K562 (cell line): ENCODE measurements around the gene LRRC70. TPM values are rescaled to one million over a fixed set of nuclear protein-coding genes. Genes with fewer than 3 reads are reported as not detected.

Experiments
- ATAC-seq: fragments of 200-7000 bp; cut with Tn5 transposase; 3 replicates; pipeline ENCODE4 v1.9.1; 2020; ENCODE audit warnings: moderate library complexity
- BruUV-seq: library from RNA; stranded (reverse); fragments of 400-500 nt; replicated peaks from 2 replicates; lab custom pipeline; 2021; lab: Mats Ljungman, UMichigan
- CTCF ChIA-PET: fragments of 300-600 bp; formaldehyde crosslinking; extraction: SDS; loops from one replicate; lab custom pipeline; 2021; ENCODE audit warnings: low intra/inter-chr PET ratio; lab: Yijun Ruan, JAX
- POLR2A ChIA-PET: fragments of 300-600, 350-650 bp; sonication (Branson Sonifier 250); formaldehyde crosslinking; extraction: SDS; loops from one replicate; lab custom pipeline; 2021; ENCODE audit warnings: antibody characterized with exemption, inconsistent platforms; lab: Yijun Ruan, JAX
- DNase-seq, 4 experiments: peaks; one replicate each; pipeline versions ENCODE4 v3.0.0 to v3.0.0-alpha.2; 2011 to 2018; ENCODE audit warnings: low spot score in 3 of 4, mixed read lengths in 3 of 4; ENCODE audit errors: extremely low read depth in 1 of 4
- FAIRE-seq: peaks from 2 replicates; lab custom pipeline; 2011; peaks lifted over from hg19 to GRCh38; lab: Jason Lieb, UNC
- H2AFZ ChIP-seq: 2 replicates; pipeline ENCODE4 v1.6.0; 2011; ENCODE audit warnings: low read depth, low read length, control low read depth, inconsistent platforms
- H3K27ac ChIP-seq: fragments of 200-600 bp; 3 replicates; pipeline ENCODE4 v1.8.0; 2011; ENCODE audit warnings: low read depth, mild to moderate bottlenecking, control low read depth, inconsistent platforms, low read length, moderate library complexity, mixed read lengths; ENCODE audit errors: extremely low read depth
- H3K27me3 ChIP-seq, 2 experiments: fragments of 300-600 bp in 1 of 2; 2 replicates in 1 of 2; 3 replicates in 1 of 2; pipeline versions ENCODE4 v1.6.0 to v1.8.0; 2011; ENCODE audit warnings: inconsistent platforms in 2 of 2, low read length in 2 of 2, mild to moderate bottlenecking in 1 of 2, mixed read lengths in 1 of 2, moderate library complexity in 1 of 2; ENCODE audit not compliant: control insufficient read depth in 2 of 2, insufficient read depth in 2 of 2
- H3K36me3 ChIP-seq: fragments of 300-600 bp; 3 replicates; pipeline ENCODE4 v1.8.0; 2011; ENCODE audit warnings: mild to moderate bottlenecking, low read length, inconsistent platforms; ENCODE audit not compliant: control insufficient read depth, insufficient read depth
- H3K4me1 ChIP-seq, 2 experiments: fragments of 200-600 bp in 1 of 2; replicated peaks in 1 of 2; 2 replicates in 1 of 2; 3 replicates in 1 of 2; pipeline versions ENCODE4 v1.5.1 to v1.8.0; 2011; ENCODE audit warnings: inconsistent platforms in 2 of 2, low read length in 2 of 2, mild to moderate bottlenecking in 1 of 2, mixed read lengths in 1 of 2, moderate library complexity in 1 of 2; ENCODE audit not compliant: control insufficient read depth in 2 of 2, insufficient read depth in 2 of 2
- H3K4me2 ChIP-seq: 2 replicates; pipeline ENCODE4 v1.6.1; 2011; ENCODE audit warnings: low read length, control low read depth, inconsistent platforms, mixed read lengths; ENCODE audit not compliant: insufficient read depth
- H3K4me3 ChIP-seq: fragments of 200-600 bp; sonication (generic), shearing (Covaris generic); 2 replicates; pipeline ENCODE4 v1.5.1; 2016; ENCODE audit warnings: control low read depth, inconsistent platforms
- H3K79me2 ChIP-seq: fragments of 200-600 bp; 3 replicates; pipeline ENCODE4 v1.8.0; 2011; ENCODE audit warnings: low read length, inconsistent platforms; ENCODE audit not compliant: control insufficient read depth, insufficient read depth
- H3K9ac ChIP-seq, 2 experiments: 2 replicates each; pipeline versions ENCODE4 v1.6.0 to v1.6.1; 2011; ENCODE audit warnings: low read depth in 2 of 2, low read length in 2 of 2, control low read depth in 1 of 2, inconsistent platforms in 1 of 2, mild to moderate bottlenecking in 1 of 2, mixed read lengths in 1 of 2; ENCODE audit not compliant: insufficient read depth in 1 of 2
- H3K9me1 ChIP-seq: one replicate; pipeline ENCODE4 v1.6.0; 2011; ENCODE audit warnings: inconsistent platforms, mild to moderate bottlenecking, low read length, moderate library complexity; ENCODE audit not compliant: control insufficient read depth, insufficient read depth
- H3K9me3 ChIP-seq: replicated peaks from 2 replicates; pipeline ENCODE4 v1.5.1; 2011; ENCODE audit warnings: low read depth, low read length, inconsistent platforms; ENCODE audit not compliant: control insufficient read depth, insufficient read depth
- H4K20me1 ChIP-seq: replicated peaks from 2 replicates; pipeline ENCODE4 v1.6.1; 2011; ENCODE audit warnings: low read length, inconsistent platforms, mixed read lengths; ENCODE audit not compliant: control insufficient read depth, insufficient read depth
- HCFC1 ChIP-seq: IDR thresholded peaks from 2 replicates; pipeline ENCODE4 v1.6.1; 2012; ENCODE audit warnings: low read depth, low read length, improper control_type of control experiment
- MEIS2 ChIP-seq: fragments of 450-650 bp; IDR thresholded peaks from 2 replicates; pipeline ENCODE4 v1.6.1; 2014; ENCODE audit warnings: mild to moderate bottlenecking; ENCODE audit not compliant: partially characterized antibody
- NCOA6 ChIP-seq: fragments of 450-650 bp; IDR thresholded peaks from 2 replicates; pipeline ENCODE4 v1.6.1; 2017; ENCODE audit warnings: mild to moderate bottlenecking
- NRF1 ChIP-seq, 2 experiments: fragments of 450-650 bp; IDR thresholded peaks in 1 of 2; conservative IDR thresholded peaks in 1 of 2; 2 replicates each; pipeline ENCODE4 v1.6.1; 2014; ENCODE audit warnings: mild to moderate bottlenecking in 2 of 2
- RNF2 ChIP-seq: sonication (generic); IDR thresholded peaks from 2 replicates; pipeline ENCODE4 v1.6.1; 2016
- TAF15 ChIP-seq: fragments of 200-400 bp; formaldehyde crosslinking; IDR thresholded peaks from 2 replicates; pipeline ENCODE4 v1.6.1; 2017; ENCODE audit warnings: mild to moderate bottlenecking, low read depth, low read length, moderate library complexity
- WGBS: fragments of 100-300 bp; shearing (Covaris generic); methylation state at CpG from one replicate; pipeline ENCODE4 v1.1.6; 2016; ENCODE audit warnings: low coverage, mixed read lengths; ENCODE audit not compliant: insufficient coverage; ENCODE audit errors: missing lambda C conversion rate; 5-methylcytosine and 5-hydroxymethylcytosine counted together
- in situ Hi-C: fragments of 300-500 bp; cut with MboI; formaldehyde crosslinking; loops from 4 replicates; pipeline ENCODE4 v1.15.0; 2018; ENCODE audit warnings: inconsistent platforms, mixed read lengths
- intact Hi-C: fragments of 100-400 bp; cut with micrococcal nuclease; formaldehyde crosslinking; loops from 2 replicates; pipeline ENCODE4 v1.14.2; 2022
- polyA plus RNA-seq, 8 experiments: library from polyadenylated mRNA; depleted of rRNA in 4 of 8; stranded (reverse) in 5 of 8; unstranded in 3 of 8; fragments of >200 nt; fragmentation: Nextera tagmentation in 2 of 8; fragmentation: Illumina TruSeq in 1 of 8; extraction: Ambion mirVana in 2 of 8; extraction: Trizol in 1 of 8; gene quantifications; 2 replicates each; pipeline versions ENCODE4 v1.2.1 to v1.2.3, GENCODE V29; 2011 to 2014; ENCODE audit warnings: inconsistent platforms in 1 of 8, missing spikeins in 1 of 8
- total RNA-seq, 7 experiments: library from RNA; depleted of rRNA in 6 of 7; stranded (reverse); fragments of >200 nt in 6 of 7; fragmentation: Illumina TruSeq in 2 of 7; extraction: Trizol in 2 of 7; gene quantifications; 2 replicates each; pipeline versions ENCODE4 v1.2.1 to v1.2.3, GENCODE V29; 2011 to 2021; ENCODE audit warnings: low replicate concordance in 1 of 7
- TF ChIP-seq, protein P1 (sequence below): fragments of 250-450 bp; sonication (Bioruptor Pico); IDR thresholded peaks from 2 replicates; pipeline ENCODE4 v1.8.0; 2022; ENCODE audit warnings: moderate library complexity, mild to moderate bottlenecking, inconsistent platforms
- TF ChIP-seq, protein P2 (sequence below): IDR thresholded peaks from 2 replicates; pipeline ENCODE4 v1.6.1; 2011; ENCODE audit not compliant: insufficient read length; ENCODE audit errors: extremely low read depth
- TF ChIP-seq, protein P3 (sequence below): fragments of 250-450 bp; sonication (Bioruptor Pico); IDR thresholded peaks from 2 replicates; pipeline ENCODE4 v1.5.0; 2020; ENCODE audit warnings: mild to moderate bottlenecking, borderline replicate concordance

Gene LRRC70
- total and polyA plus RNA-seq, 9 of the 15 experiments (the other 6 are each of a cell fraction or from before 2014, with no cell fraction given) = 0.21 to 2.1 (median 0.73) TPM

GRCh38 chr5:62581836-62582597 lies 3.4 kb downstream of the LRRC70 start:
- 79% methylated on average over 8 of the region's 8 CpGs for WGBS
- in situ Hi-C loops (no loop called here), intact Hi-C loops (no loop called here)
- Histone ChIP-seq H3K27ac (no peak overlapping the region), H3K4me2 (no peak overlapping the region), H3K79me2 (no peaks in the 10 kb centered on the region; the same call in 2 of the 3 replicates), H3K36me3 (peaks cover 15% of the 10 kb centered on the region; the same call in 2 of the 3 replicates), H3K27me3 (no peaks in the 10 kb centered on the region), H3K4me1 (peaks cover 3 to 14% of the 10 kb centered on the region in 2 experiments; a peak in 3 of 5 replicates), H3K9ac (no peak overlapping the region), H3K9me1 (no peaks in the 10 kb centered on the region), H3K4me3 (no peak overlapping the region), H4K20me1 (no peaks in the 10 kb centered on the region), H3K9me3 (no peaks in the 10 kb centered on the region), H2AFZ (no peak overlapping the region)
- no peak for FAIRE-seq
- no peak for ATAC-seq
- POLR2A ChIA-PET = no interaction called here
- CTCF ChIA-PET = no interaction called here
- TF ChIP-seq NRF1 (conservative IDR thresholded peaks at IDR 0.05 in 1 of 2, IDR thresholded peaks at IDR 0.05 in 1 of 2) = no peak
- TF ChIP-seq TAF15 = no peak
- TF ChIP-seq, protein P1, sequence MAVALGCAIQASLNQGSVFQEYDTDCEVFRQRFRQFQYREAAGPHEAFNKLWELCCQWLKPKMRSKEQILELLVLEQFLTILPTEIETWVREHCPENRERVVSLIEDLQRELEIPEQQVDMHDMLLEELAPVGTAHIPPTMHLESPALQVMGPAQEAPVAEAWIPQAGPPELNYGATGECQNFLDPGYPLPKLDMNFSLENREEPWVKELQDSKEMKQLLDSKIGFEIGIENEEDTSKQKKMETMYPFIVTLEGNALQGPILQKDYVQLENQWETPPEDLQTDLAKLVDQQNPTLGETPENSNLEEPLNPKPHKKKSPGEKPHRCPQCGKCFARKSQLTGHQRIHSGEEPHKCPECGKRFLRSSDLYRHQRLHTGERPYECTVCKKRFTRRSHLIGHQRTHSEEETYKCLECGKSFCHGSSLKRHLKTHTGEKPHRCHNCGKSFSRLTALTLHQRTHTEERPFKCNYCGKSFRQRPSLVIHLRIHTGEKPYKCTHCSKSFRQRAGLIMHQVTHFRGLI (CRISPR knock-in tag) = no peak
- no peak for TF ChIP-seq NCOA6
- TF ChIP-seq HCFC1 = no peak
- TF ChIP-seq RNF2 = no peak
- peak; percentile 13 for TF ChIP-seq MEIS2
- TF ChIP-seq, protein P2, sequence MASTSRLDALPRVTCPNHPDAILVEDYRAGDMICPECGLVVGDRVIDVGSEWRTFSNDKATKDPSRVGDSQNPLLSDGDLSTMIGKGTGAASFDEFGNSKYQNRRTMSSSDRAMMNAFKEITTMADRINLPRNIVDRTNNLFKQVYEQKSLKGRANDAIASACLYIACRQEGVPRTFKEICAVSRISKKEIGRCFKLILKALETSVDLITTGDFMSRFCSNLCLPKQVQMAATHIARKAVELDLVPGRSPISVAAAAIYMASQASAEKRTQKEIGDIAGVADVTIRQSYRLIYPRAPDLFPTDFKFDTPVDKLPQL = no peak
- TF ChIP-seq, protein P3, sequence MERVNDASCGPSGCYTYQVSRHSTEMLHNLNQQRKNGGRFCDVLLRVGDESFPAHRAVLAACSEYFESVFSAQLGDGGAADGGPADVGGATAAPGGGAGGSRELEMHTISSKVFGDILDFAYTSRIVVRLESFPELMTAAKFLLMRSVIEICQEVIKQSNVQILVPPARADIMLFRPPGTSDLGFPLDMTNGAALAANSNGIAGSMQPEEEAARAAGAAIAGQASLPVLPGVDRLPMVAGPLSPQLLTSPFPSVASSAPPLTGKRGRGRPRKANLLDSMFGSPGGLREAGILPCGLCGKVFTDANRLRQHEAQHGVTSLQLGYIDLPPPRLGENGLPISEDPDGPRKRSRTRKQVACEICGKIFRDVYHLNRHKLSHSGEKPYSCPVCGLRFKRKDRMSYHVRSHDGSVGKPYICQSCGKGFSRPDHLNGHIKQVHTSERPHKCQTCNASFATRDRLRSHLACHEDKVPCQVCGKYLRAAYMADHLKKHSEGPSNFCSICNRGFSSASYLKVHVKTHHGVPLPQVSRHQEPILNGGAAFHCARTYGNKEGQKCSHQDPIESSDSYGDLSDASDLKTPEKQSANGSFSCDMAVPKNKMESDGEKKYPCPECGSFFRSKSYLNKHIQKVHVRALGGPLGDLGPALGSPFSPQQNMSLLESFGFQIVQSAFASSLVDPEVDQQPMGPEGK (CRISPR knock-in tag) = no peak
- DNase-seq = no peak
- BruUV-seq = no TSS peak
